GM06990 (cell line): Measurements from ENCODE around the gene IL17RD.

Experiments
- DNase-seq: peaks from one replicate; pipeline ENCODE4 v3.0.0-alpha.2; 2011; ENCODE audit not compliant: insufficient read length; ENCODE audit errors: extremely low read depth
- H3K27me3 ChIP-seq: replicated peaks from 2 replicates; pipeline ENCODE4 v1.6.0; 2011; ENCODE audit warnings: low read length; ENCODE audit not compliant: control insufficient read depth, insufficient read depth
- H3K36me3 ChIP-seq: 2 replicates; pipeline ENCODE4 v1.5.1; 2011; ENCODE audit warnings: low read length; ENCODE audit not compliant: control insufficient read depth, insufficient read depth
- H3K4me3 ChIP-seq: replicated peaks from 2 replicates; pipeline ENCODE4 v1.5.1; 2011; ENCODE audit warnings: low read depth, mild to moderate bottlenecking, control low read depth, low read length
- TF ChIP-seq, protein P1 (sequence below): IDR thresholded peaks from 2 replicates; pipeline ENCODE4 v1.5.1; 2011; ENCODE audit warnings: low read length, control low read depth, mild to moderate bottlenecking, inconsistent platforms; ENCODE audit not compliant: insufficient read depth, poor library complexity, severe bottlenecking

IL17RD gene

DNA sequence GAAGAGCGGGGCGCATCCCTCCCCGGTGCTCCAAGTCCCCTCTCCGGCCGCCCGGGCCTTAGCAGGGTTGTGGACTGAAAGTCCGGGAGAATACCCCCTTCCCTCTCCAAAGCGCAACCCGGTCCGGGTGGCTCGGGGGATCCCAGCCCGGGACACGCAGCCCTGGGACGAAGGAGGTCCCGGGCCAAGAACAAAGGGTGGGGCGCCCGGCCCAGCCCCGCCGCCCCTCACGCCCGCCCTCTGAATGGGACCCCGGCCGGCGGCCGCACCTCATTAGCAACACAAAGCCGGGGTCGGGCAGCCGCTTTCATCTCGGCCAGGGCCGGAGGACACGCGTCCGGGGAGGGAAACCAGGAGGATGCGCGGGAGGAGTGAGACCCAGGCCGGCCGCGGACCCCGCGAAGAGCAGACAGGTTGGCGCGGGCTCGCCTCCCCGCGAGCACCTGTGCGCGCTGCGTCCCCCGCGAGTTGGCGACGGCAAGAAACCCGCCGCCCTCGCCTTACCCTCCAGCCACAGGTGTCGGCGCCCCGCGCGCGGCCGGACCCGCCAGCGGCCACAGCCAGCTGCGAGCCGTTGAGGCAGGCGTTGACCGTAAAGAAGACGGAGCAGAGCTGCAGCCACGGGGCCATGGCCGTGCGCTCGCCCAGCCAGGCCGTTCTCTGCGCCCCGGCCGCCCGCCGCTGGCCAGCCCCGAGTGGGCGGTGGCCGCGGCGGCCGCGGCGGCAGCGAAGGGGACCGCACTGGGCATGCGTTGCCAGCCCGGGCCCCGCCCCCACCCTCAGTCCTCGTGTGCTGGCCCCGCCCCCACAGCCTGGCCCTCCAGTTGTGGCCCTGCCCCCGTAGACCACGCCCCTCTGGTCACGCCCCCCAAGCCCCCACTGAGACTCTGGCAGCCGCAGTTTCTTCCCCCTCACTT lies at the start of gene IL17RD:
IL17RD (minus strand) TSS at position 697 of the 917 bp plus-strand sequence; CDS start at position 630, 67 bp downstream.
- DNase-seq = peak; percentile 63
- TF ChIP-seq, protein P1, sequence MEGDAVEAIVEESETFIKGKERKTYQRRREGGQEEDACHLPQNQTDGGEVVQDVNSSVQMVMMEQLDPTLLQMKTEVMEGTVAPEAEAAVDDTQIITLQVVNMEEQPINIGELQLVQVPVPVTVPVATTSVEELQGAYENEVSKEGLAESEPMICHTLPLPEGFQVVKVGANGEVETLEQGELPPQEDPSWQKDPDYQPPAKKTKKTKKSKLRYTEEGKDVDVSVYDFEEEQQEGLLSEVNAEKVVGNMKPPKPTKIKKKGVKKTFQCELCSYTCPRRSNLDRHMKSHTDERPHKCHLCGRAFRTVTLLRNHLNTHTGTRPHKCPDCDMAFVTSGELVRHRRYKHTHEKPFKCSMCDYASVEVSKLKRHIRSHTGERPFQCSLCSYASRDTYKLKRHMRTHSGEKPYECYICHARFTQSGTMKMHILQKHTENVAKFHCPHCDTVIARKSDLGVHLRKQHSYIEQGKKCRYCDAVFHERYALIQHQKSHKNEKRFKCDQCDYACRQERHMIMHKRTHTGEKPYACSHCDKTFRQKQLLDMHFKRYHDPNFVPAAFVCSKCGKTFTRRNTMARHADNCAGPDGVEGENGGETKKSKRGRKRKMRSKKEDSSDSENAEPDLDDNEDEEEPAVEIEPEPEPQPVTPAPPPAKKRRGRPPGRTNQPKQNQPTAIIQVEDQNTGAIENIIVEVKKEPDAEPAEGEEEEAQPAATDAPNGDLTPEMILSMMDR = no peak
- peaks cover 6% of the 10 kb centered on the region for H3K27me3 ChIP-seq
- H3K36me3 ChIP-seq = no peaks in the 10 kb centered on the region
- peak within 1 kb of the TSS; percentile 57 for H3K4me3 ChIP-seq

DNA sequence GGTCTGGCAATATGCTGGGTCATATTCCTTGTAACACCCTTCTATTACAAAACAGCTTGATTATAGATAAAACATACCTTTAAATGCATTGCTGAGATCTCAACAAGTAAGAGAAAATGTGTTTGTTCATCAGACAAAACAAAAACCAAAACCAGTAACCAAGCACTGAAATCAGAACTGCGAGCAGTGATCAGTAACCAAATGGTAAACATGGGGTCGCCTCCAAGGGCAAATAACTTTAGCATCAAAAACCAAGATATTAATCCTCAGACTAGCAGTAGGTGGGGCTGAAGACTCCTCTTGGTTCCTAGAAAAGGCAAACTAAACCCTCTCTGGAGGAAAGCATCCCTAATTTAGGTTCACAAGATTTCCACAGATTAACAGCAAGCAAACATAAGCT lies 41.3 kb upstream of the IL17RD start:
- no peak for DNase-seq
- TF ChIP-seq, protein P1 = no peak
- Histone ChIP-seq H3K27me3 (no peaks in the 10 kb centered on the region), H3K36me3 (no peaks in the 10 kb centered on the region), H3K4me3 (no peak overlapping the region)

DNA sequence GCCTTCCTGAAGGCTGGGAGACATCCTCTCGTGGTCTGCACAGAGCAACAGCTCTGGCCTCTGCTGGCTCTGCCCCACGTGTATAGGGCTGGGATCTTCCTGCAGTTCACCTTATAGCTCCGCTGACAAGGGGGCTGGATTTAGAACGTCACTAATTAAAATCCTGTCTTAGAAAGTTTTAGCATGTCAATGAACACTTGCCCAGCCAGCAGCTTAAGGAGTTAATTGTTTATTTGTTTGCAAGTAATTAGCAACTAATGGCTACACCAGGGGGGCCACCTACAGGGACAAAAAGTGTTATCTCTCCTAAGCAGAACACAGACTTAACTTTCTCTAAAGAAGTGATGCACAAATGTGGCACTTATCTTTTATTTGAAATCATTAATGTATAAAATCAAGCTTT lies 34.7 kb upstream of the IL17RD start, which contains the start of gene HESX1:
HESX1 (minus strand) TSS at position 84 of the 403 bp plus-strand sequence; CDS start at position 24, 60 bp downstream.
- Histone ChIP-seq H3K27me3 (no peaks in the 10 kb centered on the region), H3K4me3 (no peak within 1 kb of the TSS), H3K36me3 (no peaks in the 10 kb centered on the region)
- TF ChIP-seq, protein P1 = no peak
- no peak for DNase-seq

DNA sequence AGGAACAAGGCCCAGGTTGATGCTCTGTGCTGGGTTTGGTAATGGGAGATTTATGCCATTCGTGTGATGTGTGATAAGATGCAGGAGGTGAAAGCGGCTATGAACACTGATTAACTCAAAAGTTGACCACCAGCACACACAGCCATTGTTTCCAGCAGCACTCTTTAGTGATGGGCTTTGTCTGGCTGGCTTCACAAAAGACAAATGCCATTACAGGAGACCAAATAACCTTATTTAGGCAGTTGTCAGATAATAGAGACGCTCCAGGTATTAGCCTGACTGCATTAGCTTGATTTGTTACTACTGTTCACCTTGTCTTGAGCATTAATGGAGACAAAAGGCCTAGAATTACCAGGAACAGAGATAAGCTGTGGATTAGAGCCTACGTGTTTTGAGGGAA lies 29.5 kb upstream of the IL17RD start:
- Histone ChIP-seq H3K4me3 (no peak overlapping the region), H3K27me3 (no peaks in the 10 kb centered on the region), H3K36me3 (no peaks in the 10 kb centered on the region)
- no peak for DNase-seq
- TF ChIP-seq, protein P1 = no peak

DNA sequence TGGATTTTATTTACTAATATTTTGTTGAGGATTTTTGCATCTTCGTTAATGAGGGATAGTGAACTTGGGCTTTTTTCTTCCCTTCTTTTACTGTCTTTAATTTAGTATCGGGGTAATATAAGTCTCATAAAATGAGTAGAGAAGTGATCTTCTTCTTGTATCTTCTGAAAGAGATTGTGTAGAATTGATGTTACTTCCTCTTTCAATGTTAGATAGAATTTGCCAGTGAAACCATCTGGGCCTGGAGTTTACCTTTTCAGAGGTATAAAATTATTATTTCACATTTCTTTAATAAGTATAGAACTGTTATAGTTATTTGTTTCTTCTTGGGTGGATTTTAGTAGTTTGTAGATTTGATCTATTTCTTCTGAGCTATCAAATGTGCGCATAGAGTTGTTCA lies 26.9 kb upstream of the IL17RD start:
- TF ChIP-seq, protein P1 = no peak
- Histone ChIP-seq H3K27me3 (no peaks in the 10 kb centered on the region), H3K36me3 (no peaks in the 10 kb centered on the region), H3K4me3 (no peak overlapping the region)
- no peak for DNase-seq
